GM18873 (cell line): ENCODE results near the gene KRT8.
"Not testable (repeated sequence)": the region's sequence is repeated elsewhere in the genome, so short reads cannot be mapped to it uniquely, and the experiment has no call there.

Experiments used
- ATAC-seq: cut with Tn5 transposase; IDR thresholded peaks from one replicate; pipeline ENCODE4 v1.9.1; 2021; ENCODE audit warnings: mild to moderate bottlenecking, moderate library complexity, moderate number of reproducible peaks; ENCODE audit not compliant: unreplicated experiment, low FRiP score

KRT8 gene

GRCh38 chr12:52903855-52904508, 894 bp downstream of the KRT8 start:
- ATAC-seq: peak; percentile 50

GRCh38 chr12:52903285-52903854, 1.5 kb downstream of the KRT8 start:
- ATAC-seq: no peak

GRCh38 chr12:52901715-52902541, 2.9 kb downstream of the KRT8 start:
- no peak for ATAC-seq

GRCh38 chr12:52900896-52901714, 3.8 kb downstream of the KRT8 start:
- ATAC-seq: no peak

- ATAC-seq: no peak
These were observed 4.5 kb downstream of the KRT8 start for GRCh38 chr12:52900166-52900895.

- ATAC-seq: no peak
These were observed 5.4 kb downstream of the KRT8 start for GRCh38 chr12:52899338-52900035.

GRCh38 chr12:52896190-52897100, 8.4 kb downstream of the KRT8 start:
- no peak for ATAC-seq

GRCh38 chr12:52895726-52896189, 9.1 kb downstream of the KRT8 start:
- ATAC-seq: no peak

GRCh38 chr12:52892974-52893373, 11.9 kb downstream of the KRT8 start:
- ATAC-seq: no peak

- ATAC-seq: no peak
These were observed 12.5 kb downstream of the KRT8 start for GRCh38 chr12:52892207-52892852.

- ATAC-seq: no peak
These were observed 13.8 kb downstream of the KRT8 start for GRCh38 chr12:52891044-52891443.

- ATAC-seq: no peak
These were observed 14.5 kb downstream of the KRT8 start for GRCh38 chr12:52890417-52890816.

- no peak for ATAC-seq
These were observed 20.2 kb downstream of the KRT8 start for GRCh38 chr12:52884526-52885293.

- ATAC-seq: not testable (repeated sequence)
These were observed 24.4 kb downstream of the KRT8 start for GRCh38 chr12:52880499-52880898.

- ATAC-seq: no peak
These were observed 25.2 kb downstream of the KRT8 start for GRCh38 chr12:52879394-52880351.
